Measurements from ENCODE around the gene LYPD1.
"Not testable (repeated sequence)": the region's sequence is repeated elsewhere in the genome, so short reads cannot be mapped to it uniquely, and the experiment has no call there.

LYPD1 gene, protein sequence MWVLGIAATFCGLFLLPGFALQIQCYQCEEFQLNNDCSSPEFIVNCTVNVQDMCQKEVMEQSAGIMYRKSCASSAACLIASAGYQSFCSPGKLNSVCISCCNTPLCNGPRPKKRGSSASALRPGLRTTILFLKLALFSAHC

DNA sequence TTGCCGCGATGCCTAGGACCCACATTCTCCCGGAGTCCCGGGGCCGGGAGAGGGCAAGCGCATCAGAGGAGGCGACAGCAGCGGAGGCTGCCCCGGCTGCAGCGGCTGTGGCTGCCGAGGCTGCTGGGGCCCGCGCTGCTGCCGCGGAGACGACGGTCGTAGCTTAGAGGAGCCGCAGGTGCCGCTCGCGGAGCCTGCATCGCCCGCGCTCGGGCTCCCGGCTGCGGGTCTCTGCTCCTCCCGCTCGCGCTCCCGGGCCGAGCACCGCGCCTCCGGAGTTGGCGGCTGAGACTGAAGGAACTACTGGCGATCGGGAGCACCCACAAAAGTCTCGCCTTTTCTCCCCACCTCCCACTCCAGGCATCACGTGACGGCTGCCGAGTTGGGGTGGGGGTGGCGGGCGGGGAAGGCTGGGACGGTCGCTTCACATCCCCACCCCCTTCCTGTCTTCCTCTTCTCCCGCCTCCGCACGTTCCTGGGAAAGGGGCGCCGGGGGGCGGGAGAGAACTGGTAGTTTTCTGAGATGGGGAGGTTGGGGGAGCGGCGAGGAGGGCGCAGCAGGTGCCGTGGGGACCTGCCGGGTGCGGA is at the start of gene LYPD1:
TSS of gene LYPD1 (minus strand) at position 298 of the 588 bp plus-strand sequence. CDS start at position 25, 273 bp downstream.
- no peak for DNase-seq (ENCODE audit: low read depth)
- H3K4me3 ChIP-seq (ENCODE audit: control insufficient read depth, low read depth, low read length) = no peak within 1 kb of the TSS
- TF ChIP-seq, protein P1, sequence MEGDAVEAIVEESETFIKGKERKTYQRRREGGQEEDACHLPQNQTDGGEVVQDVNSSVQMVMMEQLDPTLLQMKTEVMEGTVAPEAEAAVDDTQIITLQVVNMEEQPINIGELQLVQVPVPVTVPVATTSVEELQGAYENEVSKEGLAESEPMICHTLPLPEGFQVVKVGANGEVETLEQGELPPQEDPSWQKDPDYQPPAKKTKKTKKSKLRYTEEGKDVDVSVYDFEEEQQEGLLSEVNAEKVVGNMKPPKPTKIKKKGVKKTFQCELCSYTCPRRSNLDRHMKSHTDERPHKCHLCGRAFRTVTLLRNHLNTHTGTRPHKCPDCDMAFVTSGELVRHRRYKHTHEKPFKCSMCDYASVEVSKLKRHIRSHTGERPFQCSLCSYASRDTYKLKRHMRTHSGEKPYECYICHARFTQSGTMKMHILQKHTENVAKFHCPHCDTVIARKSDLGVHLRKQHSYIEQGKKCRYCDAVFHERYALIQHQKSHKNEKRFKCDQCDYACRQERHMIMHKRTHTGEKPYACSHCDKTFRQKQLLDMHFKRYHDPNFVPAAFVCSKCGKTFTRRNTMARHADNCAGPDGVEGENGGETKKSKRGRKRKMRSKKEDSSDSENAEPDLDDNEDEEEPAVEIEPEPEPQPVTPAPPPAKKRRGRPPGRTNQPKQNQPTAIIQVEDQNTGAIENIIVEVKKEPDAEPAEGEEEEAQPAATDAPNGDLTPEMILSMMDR (conservative IDR thresholded peaks at IDR 0.05; ENCODE audit: control insufficient read depth, insufficient read depth, low read depth, low read length) = no peak

DNA sequence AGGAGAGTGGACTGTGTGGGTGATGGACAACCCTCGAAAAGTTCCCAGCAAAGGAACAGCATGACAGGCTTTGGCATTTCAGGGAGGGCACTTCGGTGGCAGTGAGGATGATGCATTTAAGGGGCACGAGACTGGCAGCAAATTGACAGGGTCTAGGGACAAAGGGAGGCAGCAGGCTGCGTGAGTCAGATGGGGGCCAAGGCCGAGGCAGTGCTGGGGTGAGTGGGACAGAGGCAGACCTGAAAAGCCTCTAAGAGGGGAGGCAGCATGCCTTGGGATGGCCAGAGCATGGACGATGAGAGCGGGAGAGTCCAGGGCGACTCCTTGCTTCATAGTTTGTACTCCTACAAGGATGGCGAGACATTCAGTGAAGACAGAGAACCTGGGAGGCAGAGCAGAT is 49.5 kb upstream of the LYPD1 start:
- H3K4me3 ChIP-seq (ENCODE audit: control insufficient read depth, low read depth, low read length) = no peak overlapping the region
- no peak for DNase-seq (ENCODE audit: low read depth)
- TF ChIP-seq, protein P1 (conservative IDR thresholded peaks at IDR 0.05; ENCODE audit: control insufficient read depth, insufficient read depth, low read depth, low read length) = no peak

DNA sequence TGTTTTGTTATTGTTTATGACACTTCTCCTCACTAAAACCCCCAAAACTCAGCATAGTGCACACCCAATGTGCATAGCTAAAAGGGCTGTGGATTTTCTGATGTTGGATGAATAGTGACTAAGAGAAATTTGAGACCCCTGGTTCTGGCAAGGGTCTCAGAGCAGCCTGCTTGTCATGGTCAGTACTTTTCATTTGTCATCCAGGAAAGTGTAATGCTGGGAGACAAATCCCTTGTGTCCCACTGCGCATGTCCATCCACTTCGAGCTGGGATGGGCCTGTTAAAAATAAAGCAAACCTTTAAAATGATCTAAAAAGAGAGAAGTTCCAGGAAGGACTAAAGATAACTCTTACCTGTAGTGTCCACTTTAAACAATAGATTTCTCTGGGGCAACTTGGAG is 46.9 kb upstream of the LYPD1 start:
- H3K4me3 ChIP-seq (ENCODE audit: control insufficient read depth, low read depth, low read length) = no peak overlapping the region
- TF ChIP-seq, protein P1 (conservative IDR thresholded peaks at IDR 0.05; ENCODE audit: control insufficient read depth, insufficient read depth, low read depth, low read length) = no peak
- no peak for DNase-seq (ENCODE audit: low read depth)

DNA sequence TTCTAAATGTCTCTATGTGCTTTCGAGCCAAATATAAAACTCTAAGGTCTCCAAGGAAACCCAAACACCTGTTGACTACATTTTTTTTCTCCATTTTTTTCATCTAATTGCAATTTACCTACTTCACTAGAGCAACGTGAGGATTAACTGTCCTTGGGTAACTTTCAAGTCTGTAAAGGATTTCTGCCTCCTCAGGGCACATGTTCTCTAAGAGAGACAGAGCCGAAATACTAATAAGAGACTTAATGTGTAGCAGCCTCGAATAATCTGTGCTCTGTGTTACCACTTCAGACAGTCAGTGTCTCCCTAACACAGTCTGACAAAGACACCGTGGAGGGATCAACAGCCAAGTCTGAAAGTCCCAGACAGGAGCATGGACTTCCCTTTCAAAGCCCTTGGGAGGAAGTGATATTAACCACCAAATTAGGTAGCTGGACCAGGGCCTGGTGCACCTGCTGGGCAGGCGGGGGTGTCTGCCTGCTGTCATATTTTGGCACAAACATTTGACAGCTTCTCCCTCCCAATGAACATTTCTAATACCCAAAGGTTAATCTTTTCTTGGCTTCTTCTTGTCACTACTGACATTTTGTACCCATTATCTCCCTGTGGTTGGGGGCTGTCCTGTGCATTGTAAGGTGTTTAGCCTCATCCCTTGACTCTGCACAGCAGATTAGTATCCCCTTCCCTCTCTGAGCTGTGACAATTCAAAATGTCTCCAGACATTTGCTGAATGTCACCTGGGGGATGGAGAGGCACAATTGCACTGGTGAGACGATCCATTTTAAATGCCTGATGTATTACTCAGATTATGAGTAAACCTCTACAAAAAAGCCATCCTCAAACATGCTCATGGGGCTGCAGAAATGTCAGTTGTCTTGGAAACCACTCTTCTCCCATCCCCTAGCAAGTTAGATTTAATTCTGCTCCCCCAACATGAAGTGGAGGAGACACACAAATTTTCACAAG is 45.7 kb upstream of the LYPD1 start:
- no peak for DNase-seq (ENCODE audit: low read depth)
- no peak overlapping the region for H3K4me3 ChIP-seq (ENCODE audit: control insufficient read depth, low read depth, low read length)
- TF ChIP-seq, protein P1 (conservative IDR thresholded peaks at IDR 0.05; ENCODE audit: control insufficient read depth, insufficient read depth, low read depth, low read length) = no peak

DNA sequence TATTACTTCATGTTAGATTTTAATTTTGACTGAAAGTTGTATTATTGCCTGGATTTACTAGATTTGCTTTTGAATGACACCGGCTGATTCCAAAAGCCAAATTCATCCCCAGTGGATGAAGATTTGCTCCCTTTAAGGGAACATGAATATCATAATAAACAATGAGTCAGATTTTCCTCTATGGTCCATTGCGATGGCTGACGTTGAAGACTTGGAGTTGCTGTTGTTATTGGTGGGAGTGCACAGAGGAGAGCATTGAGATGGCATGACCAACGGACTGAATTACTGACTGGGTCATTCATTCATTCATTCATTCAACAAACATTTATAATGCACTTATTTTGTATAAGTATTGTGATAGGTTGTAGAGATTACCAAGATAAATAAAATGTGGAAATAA is 33.4 kb upstream of the LYPD1 start:
- no peak overlapping the region for H3K4me3 ChIP-seq (ENCODE audit: control insufficient read depth, low read depth, low read length)
- DNase-seq (ENCODE audit: low read depth) = no peak
- TF ChIP-seq, protein P1 (conservative IDR thresholded peaks at IDR 0.05; ENCODE audit: control insufficient read depth, insufficient read depth, low read depth, low read length) = no peak

DNA sequence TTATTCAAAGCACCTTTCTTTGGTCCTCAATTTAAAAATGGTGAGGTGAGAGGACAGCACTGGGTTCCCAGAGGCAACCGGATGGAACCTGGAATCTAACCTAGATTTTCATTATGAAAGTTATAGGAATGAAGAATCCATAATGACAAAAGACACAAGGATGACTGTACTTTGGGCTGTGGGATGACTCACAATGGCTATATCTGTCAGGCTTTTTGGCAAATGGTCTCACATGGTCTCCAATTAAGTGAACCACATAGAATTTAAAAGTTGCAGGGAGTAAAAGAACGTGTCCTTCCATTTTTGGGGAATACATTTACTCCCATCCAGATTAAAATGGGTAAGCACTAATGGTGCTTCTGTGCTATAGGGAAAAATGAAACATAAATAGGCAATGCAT is 31.8 kb upstream of the LYPD1 start:
- peak; percentile 3 for DNase-seq (ENCODE audit: low read depth)
- H3K4me3 ChIP-seq (ENCODE audit: control insufficient read depth, low read depth, low read length) = no peak overlapping the region
- TF ChIP-seq, protein P1 (conservative IDR thresholded peaks at IDR 0.05; ENCODE audit: control insufficient read depth, insufficient read depth, low read depth, low read length) = no peak

DNA sequence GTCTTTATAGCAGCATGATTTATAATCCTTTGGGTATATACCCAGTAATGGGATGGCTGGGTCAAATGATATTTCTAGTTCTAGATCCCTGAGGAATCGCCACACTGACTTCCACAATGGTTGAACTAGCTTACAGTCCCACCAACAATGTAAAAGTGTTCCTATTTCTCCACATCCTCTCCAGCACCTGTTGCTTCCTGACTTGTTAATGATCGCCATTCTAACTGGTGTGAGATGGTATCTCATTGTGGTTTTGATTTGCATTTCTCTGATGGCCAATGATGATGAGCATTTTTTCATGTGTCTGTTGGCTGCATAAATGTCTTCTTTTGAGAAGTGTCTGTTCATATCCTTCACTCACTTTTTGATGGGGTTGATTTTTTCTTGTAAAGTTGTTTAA is 29.8 kb upstream of the LYPD1 start:
- DNase-seq (ENCODE audit: low read depth) = not testable (repeated sequence)

DNA sequence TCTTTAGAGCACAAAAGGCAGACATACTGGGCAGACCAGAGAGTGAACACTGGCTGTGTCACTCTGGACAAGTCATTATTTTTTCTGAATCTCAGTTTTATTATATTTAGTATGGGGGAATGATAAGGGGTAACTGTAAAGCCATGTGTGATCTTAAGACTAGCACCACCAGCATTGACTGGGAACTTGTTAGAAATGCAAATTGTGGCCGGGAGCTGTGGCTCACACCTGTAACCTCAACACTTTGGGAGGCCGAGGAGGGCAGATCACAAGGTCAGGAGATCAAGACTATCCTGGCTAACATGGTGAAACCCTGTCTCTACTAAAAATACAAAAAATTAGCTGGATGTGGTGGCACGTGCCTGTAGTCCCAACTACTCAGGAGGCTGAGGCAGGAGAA is 28.3 kb upstream of the LYPD1 start:
- DNase-seq (ENCODE audit: low read depth); H3K4me3 ChIP-seq (ENCODE audit: control insufficient read depth, low read depth, low read length): not testable (repeated sequence)

More for the DNA sequence above, 29.8 kb upstream of the LYPD1 start:
- not testable (repeated sequence) for H3K4me3 ChIP-seq (ENCODE audit: control insufficient read depth, low read depth, low read length)

Data from fibroblast of mammary gland (primary cell).